Activated CD4-positive, alpha-beta T cell treated with anti-CD3 and anti-CD28 coated beads, Interleukin-2, amount 10 ng/mL, durations not matched to agents 24 days and 14 days (primary cell): ENCODE results near the gene RAP2C. TPM values are rescaled to one million over a fixed set of nuclear protein-coding genes. Genes with fewer than 3 reads are reported as not detected.

Source experiments
- DNase-seq: peaks from one replicate; pipeline ENCODE4 v3.0.0; 2022
- H3K27ac Mint-ChIP-seq: one replicate; pipeline ENCODE4 v1.8.0; 2022; ENCODE audit warnings: mild to moderate bottlenecking, mixed read lengths
- H3K27me3 Mint-ChIP-seq: one replicate; pipeline ENCODE4 v1.8.0; 2022; ENCODE audit warnings: mixed read lengths
- H3K36me3 Mint-ChIP-seq: one replicate; pipeline ENCODE4 v1.8.0; 2022; ENCODE audit warnings: low read depth, mild to moderate bottlenecking, mixed read lengths
- H3K4me1 Mint-ChIP-seq: one replicate; pipeline ENCODE4 v1.8.0; 2021; ENCODE audit warnings: mixed read lengths
- H3K4me3 Mint-ChIP-seq: one replicate; pipeline ENCODE4 v1.8.0; 2022; ENCODE audit warnings: mild to moderate bottlenecking, moderate library complexity, mixed read lengths
- H3K9me3 Mint-ChIP-seq: one replicate; pipeline ENCODE4 v1.8.0; 2021; ENCODE audit warnings: mixed read lengths
- intact Hi-C: fragments of 100-400 bp; cut with micrococcal nuclease; formaldehyde crosslinking; loops from one replicate; pipeline ENCODE4 v1.15.1; 2023
- total RNA-seq: library from RNA; stranded (reverse); gene quantifications from 2 replicates; pipeline ENCODE4 v1.2.3, GENCODE V29; 2022

The RAP2C gene
- 31.3 and 34.5 TPM in 2 replicates for total RNA-seq

GRCh38 chrX:132219343-132219768, at the start of gene RAP2C:
Gene RAP2C (minus strand): TSS chrX:132219447. CDS start chrX:132217268, 2,179 bp downstream.
- H3K4me3 Mint-ChIP-seq = peak within 1 kb of the TSS; percentile 86
- H3K4me1 Mint-ChIP-seq = peaks cover 14% of the 10 kb centered on the region
- intact Hi-C loops = loop anchor here (1.0 to 5.0 kb wide), 4 partner anchors 48 to 403 kb away; no protein-coding TSS in a partner anchor
- no peaks in the 10 kb centered on the region for H3K9me3 Mint-ChIP-seq
- H3K36me3 Mint-ChIP-seq = peaks cover 11% of the 10 kb centered on the region
- DNase-seq = peak; percentile 85
- no peaks in the 10 kb centered on the region for H3K27me3 Mint-ChIP-seq
- H3K27ac Mint-ChIP-seq = peak within 1 kb of the TSS; percentile 89

- no peak for DNase-seq
- H3K4me1 Mint-ChIP-seq = peaks cover 9% of the 10 kb centered on the region
- H3K27ac Mint-ChIP-seq = no peak overlapping the region
- intact Hi-C loops = loop anchor here (5.0 kb wide), 1 partner anchor 50 kb away; the partner anchor contains the start of gene RAP2C
- H3K36me3 Mint-ChIP-seq = no peaks in the 10 kb centered on the region
- H3K9me3 Mint-ChIP-seq = no peaks in the 10 kb centered on the region
- no peak overlapping the region for H3K4me3 Mint-ChIP-seq
- no peaks in the 10 kb centered on the region for H3K27me3 Mint-ChIP-seq
These were observed 48.1 kb upstream of the RAP2C start for GRCh38 chrX:132267392-132267791.

- Mint-ChIP-seq H3K27me3 (no peaks in the 10 kb centered on the region), H3K4me3 (no peak overlapping the region), H3K27ac (peak overlapping the region; percentile 70), H3K4me1 (peaks cover 9% of the 10 kb centered on the region), H3K36me3 (no peaks in the 10 kb centered on the region), H3K9me3 (no peaks in the 10 kb centered on the region)
- intact Hi-C loops = loop anchor here (5.0 kb wide), 1 partner anchor 49 kb away; the partner anchor contains the start of gene RAP2C
- DNase-seq = no peak
These were observed 47.5 kb upstream of the RAP2C start for GRCh38 chrX:132266583-132267355.

GRCh38 chrX:132263127-132263526, 43.9 kb upstream of the RAP2C start:
- Mint-ChIP-seq H3K4me1 (peaks cover 5% of the 10 kb centered on the region), H3K4me3 (no peak overlapping the region), H3K36me3 (no peaks in the 10 kb centered on the region), H3K27me3 (no peaks in the 10 kb centered on the region), H3K27ac (no peak overlapping the region), H3K9me3 (no peaks in the 10 kb centered on the region)
- intact Hi-C loops = no loop called here
- DNase-seq = no peak

GRCh38 chrX:132258509-132258908, 39.3 kb upstream of the RAP2C start:
- no peaks in the 10 kb centered on the region for H3K36me3 Mint-ChIP-seq
- H3K4me1 Mint-ChIP-seq = no peaks in the 10 kb centered on the region
- DNase-seq = no peak
- intact Hi-C loops = no loop called here
- no peak overlapping the region for H3K27ac Mint-ChIP-seq
- H3K27me3 Mint-ChIP-seq = no peaks in the 10 kb centered on the region
- H3K9me3 Mint-ChIP-seq = no peaks in the 10 kb centered on the region
- H3K4me3 Mint-ChIP-seq = no peak overlapping the region

- no peak overlapping the region for H3K27ac Mint-ChIP-seq
- H3K27me3 Mint-ChIP-seq = no peaks in the 10 kb centered on the region
- H3K4me1 Mint-ChIP-seq = no peaks in the 10 kb centered on the region
- H3K9me3 Mint-ChIP-seq = no peaks in the 10 kb centered on the region
- no peaks in the 10 kb centered on the region for H3K36me3 Mint-ChIP-seq
- no peak overlapping the region for H3K4me3 Mint-ChIP-seq
- DNase-seq = no peak
- intact Hi-C loops = no loop called here
These were observed 37.9 kb upstream of the RAP2C start for GRCh38 chrX:132257116-132257515.

GRCh38 chrX:132236121-132236520, 16.9 kb upstream of the RAP2C start:
- Mint-ChIP-seq H3K36me3 (no peaks in the 10 kb centered on the region), H3K27ac (no peak overlapping the region), H3K27me3 (no peaks in the 10 kb centered on the region), H3K9me3 (no peaks in the 10 kb centered on the region), H3K4me1 (no peaks in the 10 kb centered on the region), H3K4me3 (no peak overlapping the region)
- no peak for DNase-seq
- intact Hi-C loops = no loop called here

- Mint-ChIP-seq H3K27ac (no peak overlapping the region), H3K4me1 (no peaks in the 10 kb centered on the region), H3K4me3 (no peak overlapping the region), H3K27me3 (no peaks in the 10 kb centered on the region), H3K9me3 (no peaks in the 10 kb centered on the region), H3K36me3 (no peaks in the 10 kb centered on the region)
- no peak for DNase-seq
- intact Hi-C loops = no loop called here
These were observed 16.2 kb upstream of the RAP2C start for GRCh38 chrX:132235488-132235887.

- Mint-ChIP-seq H3K9me3 (no peaks in the 10 kb centered on the region), H3K4me1 (peaks cover 5% of the 10 kb centered on the region), H3K4me3 (no peak overlapping the region), H3K27me3 (no peaks in the 10 kb centered on the region), H3K27ac (no peak overlapping the region), H3K36me3 (no peaks in the 10 kb centered on the region)
- intact Hi-C loops = no loop called here
- no peak for DNase-seq
These were observed 12.3 kb upstream of the RAP2C start for GRCh38 chrX:132231587-132231986.

- H3K4me1 Mint-ChIP-seq = peaks cover 5% of the 10 kb centered on the region
- no peak overlapping the region for H3K4me3 Mint-ChIP-seq
- H3K27ac Mint-ChIP-seq = no peak overlapping the region
- intact Hi-C loops = loop anchor here (5.0 kb wide), 2 partner anchors 385 to 405 kb away; no protein-coding TSS in a partner anchor
- H3K36me3 Mint-ChIP-seq = no peaks in the 10 kb centered on the region
- no peaks in the 10 kb centered on the region for H3K9me3 Mint-ChIP-seq
- H3K27me3 Mint-ChIP-seq = no peaks in the 10 kb centered on the region
- DNase-seq = no peak
These were observed 8.3 kb upstream of the RAP2C start for GRCh38 chrX:132227383-132228112.

- intact Hi-C loops = loop anchor here (5.0 kb wide), 2 partner anchors 386 to 406 kb away; no protein-coding TSS in a partner anchor
- peaks cover 5% of the 10 kb centered on the region for H3K4me1 Mint-ChIP-seq
- H3K36me3 Mint-ChIP-seq = no peaks in the 10 kb centered on the region
- no peak overlapping the region for H3K4me3 Mint-ChIP-seq
- H3K27ac Mint-ChIP-seq = no peak overlapping the region
- DNase-seq = no peak
- H3K9me3 Mint-ChIP-seq = no peaks in the 10 kb centered on the region
- no peaks in the 10 kb centered on the region for H3K27me3 Mint-ChIP-seq
These were observed 6.9 kb upstream of the RAP2C start for GRCh38 chrX:132226169-132226568.

GRCh38 chrX:132218100-132218812, 991 bp downstream of the RAP2C start:
- intact Hi-C loops = loop anchor here (5.0 kb wide), 2 partner anchors 49 to 404 kb away; no protein-coding TSS in a partner anchor
- no peaks in the 10 kb centered on the region for H3K27me3 Mint-ChIP-seq
- H3K4me1 Mint-ChIP-seq = peaks cover 21% of the 10 kb centered on the region
- DNase-seq = peak; percentile 94
- H3K36me3 Mint-ChIP-seq = peaks cover 18% of the 10 kb centered on the region
- H3K9me3 Mint-ChIP-seq = no peaks in the 10 kb centered on the region
- H3K27ac Mint-ChIP-seq = peak overlapping the region; percentile 89
- peak overlapping the region; percentile 86 for H3K4me3 Mint-ChIP-seq

- DNase-seq = peak; percentile 91
- H3K27me3 Mint-ChIP-seq = no peaks in the 10 kb centered on the region
- peak overlapping the region; percentile 95 for H3K27ac Mint-ChIP-seq
- intact Hi-C loops = loop anchor here (1.0 to 5.0 kb wide), 4 partner anchors 50 to 405 kb away; no protein-coding TSS in a partner anchor
- peaks cover 24% of the 10 kb centered on the region for H3K4me1 Mint-ChIP-seq
- no peaks in the 10 kb centered on the region for H3K9me3 Mint-ChIP-seq
- peak overlapping the region; percentile 86 for H3K4me3 Mint-ChIP-seq
- H3K36me3 Mint-ChIP-seq = peaks cover 24% of the 10 kb centered on the region
These were observed 1.8 kb downstream of the RAP2C start for GRCh38 chrX:132217203-132218073.
